Measurements from ENCODE around the gene INTS6.

INTS6 gene

DNA sequence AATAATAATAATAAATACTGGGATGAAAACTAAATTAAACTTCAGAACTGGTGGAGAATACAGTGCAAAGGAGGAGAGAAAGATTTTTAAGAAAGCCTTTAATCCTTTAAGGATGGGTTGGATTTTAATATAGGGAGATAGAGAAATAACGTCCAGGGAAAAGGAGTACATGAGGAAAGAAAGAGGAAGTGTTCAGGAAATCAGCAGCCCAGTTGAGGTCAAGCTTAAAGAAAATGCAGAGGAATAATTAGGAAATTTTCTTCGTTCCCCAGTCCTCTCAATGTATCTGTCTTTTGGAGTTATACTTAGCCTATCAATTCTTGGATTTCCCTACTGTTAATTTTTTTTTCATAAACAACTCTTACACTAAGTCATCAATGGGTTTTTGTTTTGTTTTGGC, 47.7 kb downstream of the INTS6 start:
- DNase-seq = no peak

DNA sequence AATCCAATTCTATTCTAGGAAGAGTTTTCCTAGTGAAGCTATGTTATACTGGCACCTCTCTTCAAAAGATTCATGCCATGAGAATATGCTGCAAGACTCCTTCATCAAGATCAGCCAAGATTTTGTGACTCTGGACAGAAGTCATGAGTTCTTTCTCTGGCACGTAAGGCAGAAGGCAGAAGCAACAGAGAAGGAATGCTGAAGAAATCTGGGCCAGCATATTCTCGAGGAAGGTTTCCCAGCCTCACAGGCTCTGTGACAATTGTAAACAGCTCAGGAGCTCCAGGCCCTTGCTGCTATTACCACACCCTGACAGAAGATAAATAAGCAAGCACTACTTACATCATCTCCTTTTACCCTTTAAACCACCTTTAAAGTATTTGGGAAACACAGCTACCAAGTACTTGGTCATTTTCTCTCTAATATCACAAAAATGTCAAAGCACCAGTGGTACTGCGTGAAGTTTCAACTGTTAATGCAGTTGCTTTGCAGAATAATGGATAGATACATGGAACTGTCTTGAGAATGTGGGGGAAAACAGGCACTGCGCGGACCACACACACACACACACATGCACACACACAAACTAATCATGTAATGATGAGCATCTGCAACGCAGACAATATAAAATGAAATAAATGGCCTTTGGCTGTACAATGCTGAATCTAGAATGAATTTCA, 55.4 kb downstream of the INTS6 start:
- DNase-seq = no peak

DNA sequence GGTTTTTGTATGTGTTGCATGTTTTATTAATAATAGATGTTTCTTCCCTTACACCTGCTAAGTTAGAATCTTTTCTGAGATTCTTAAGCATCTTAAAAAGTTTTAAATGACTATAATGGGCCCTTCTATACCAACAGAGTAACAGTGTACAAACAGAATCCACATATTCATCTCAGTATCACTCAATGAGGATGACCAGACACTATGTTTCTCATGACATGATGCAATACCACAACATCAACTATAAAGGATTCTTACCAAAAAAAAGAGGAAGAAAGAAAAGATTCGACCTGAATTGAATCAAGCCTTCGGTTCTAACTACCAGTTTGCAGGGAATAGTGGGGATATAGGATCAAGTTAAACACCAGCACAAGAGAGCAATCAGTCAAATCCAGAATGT, 56.5 kb downstream of the INTS6 start:
- DNase-seq = no peak

DNA sequence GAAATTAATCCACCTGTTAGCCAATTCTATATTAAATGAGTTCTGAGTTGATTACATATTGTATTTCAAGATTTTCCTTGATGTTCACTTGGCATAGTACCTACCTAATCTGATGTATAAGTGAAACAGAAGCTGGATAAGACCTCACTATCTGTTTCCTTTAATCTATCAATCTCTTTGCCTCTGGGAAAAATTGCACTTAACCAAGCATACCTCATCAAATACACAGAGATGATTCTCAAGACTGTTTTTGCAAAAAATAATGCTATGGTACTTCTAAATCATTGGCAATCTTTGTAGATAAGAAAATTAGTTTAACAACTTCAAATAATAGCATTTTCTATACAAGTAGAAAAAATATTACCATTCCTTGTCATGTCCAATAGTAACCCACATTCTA, 58.1 kb downstream of the INTS6 start:
- DNase-seq = no peak

DNA sequence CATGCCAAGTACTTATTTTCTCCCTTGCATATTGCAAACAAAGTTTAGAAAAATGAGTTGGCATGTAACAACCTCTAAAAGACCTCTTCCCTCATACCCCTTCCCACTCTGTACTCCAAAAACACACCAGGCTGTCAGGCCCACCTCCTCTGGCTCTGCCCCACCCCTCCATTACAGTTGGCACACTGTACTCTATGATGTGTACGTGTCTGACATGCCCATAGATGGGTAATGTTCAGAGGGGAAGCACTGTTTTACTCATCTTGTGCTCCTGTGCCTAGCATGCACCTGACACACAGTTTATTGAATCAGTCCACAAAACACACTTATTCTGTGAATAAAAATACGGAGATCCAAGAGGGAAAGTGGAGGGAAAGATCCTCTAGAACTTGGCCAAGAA, 67.7 kb downstream of the INTS6 start:
- no peak for DNase-seq

DNA sequence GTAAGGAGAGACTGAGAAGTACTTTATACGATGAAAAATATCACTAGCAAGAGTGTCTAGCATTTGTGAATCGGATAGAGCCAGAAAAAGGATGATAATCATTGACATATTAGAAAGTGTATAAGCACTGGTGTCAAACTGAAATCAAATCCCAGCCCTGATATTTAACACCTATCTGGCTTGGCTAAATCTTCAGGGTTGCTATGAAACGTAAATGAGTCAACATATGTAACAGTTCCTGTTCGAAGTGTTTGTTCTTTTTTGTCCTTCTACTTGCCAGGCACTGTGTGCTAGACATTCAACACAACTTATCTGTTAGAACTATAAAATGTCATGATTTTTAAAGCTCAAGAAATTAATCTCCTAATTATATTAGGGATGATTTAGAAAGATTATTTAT, 72.6 kb downstream of the INTS6 start:
- DNase-seq = no peak

DNA sequence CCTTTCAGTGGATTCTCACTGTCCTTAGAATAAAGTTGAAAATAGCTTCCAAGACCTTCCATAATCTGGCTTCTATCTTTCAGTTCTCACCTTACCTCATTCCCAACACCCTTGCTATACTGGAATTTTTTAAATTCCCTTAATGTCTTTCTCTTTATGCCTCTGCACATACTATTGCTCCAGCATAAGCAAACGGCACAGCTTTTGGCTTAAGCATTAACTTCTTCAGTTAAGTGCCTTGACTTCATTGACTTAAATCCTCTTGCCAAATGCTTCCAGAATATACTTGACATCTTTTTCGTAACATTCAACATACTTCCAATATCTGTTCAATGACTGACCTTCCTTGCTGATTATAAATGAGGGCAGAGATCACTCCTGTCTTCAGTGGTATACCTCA, 79.4 kb downstream of the INTS6 start:
- no peak for DNase-seq

DNA sequence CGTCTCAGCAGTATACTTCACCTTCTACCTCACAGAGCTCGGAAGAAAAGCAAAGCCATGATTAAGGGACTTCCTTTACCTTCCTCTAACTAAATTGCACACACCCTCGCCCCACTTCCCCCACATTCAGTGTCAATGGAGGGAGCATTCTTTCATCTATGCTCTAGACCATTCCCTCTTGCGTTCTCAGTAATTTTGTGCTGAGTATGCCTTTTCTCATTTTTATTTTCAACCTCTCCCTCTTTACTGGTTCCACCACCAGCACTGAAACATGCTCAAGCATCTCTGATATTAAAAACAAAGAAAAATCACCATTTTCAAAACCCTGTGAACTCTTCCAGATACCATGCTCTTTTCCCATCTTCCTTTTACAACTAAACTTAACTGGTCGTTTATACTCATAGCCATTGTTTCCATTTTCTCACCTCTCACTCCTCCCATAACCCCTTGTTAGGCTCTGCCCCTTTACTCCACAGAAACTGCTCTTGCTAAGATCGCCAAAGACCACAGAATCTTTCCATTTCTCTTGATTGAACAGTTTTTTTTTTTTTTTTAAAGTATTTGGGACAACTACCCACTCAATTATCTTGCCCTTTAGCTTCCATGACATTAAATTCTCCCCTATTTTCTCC, 81.0 kb downstream of the INTS6 start:
- DNase-seq = no peak

DNA sequence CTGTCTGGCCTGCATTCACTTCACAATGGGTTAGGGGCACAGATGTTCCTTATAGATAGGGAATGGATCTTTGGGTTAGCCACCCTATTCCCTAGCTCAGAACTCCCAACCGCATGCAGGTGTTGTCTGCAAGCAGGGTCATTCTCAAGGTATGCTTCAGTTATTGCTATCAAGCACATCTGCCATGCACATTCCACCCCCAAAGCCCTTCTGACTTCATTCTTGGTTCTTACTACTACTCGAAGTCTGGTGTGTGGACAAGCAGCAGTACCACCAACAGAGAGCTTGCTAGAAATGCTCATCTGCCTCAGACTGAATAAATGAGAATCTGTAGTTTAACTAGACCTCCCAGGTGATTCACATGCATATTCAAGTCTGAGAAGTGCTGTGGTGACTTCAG, 82.0 kb downstream of the INTS6 start:
- no peak for DNase-seq

DNA sequence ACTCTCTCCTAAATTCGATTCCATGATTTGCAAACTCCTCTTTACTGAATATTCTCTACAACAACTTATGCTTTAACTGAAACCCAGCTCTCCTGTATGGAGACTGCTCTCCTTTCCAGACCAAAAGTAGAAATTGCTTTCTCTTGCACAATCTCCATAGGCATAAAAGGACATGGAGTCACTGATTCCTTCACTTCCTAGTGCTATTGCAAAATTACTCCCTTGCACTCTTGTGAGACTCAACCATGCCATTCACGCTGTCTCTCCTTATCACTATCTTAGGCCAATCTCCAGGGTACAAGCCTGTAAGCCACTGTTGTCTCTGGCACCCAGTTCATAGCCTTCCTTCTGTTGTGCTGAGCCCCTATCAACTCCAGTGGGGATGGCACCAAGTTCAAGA, 82.7 kb downstream of the INTS6 start:
- DNase-seq = no peak

DNA sequence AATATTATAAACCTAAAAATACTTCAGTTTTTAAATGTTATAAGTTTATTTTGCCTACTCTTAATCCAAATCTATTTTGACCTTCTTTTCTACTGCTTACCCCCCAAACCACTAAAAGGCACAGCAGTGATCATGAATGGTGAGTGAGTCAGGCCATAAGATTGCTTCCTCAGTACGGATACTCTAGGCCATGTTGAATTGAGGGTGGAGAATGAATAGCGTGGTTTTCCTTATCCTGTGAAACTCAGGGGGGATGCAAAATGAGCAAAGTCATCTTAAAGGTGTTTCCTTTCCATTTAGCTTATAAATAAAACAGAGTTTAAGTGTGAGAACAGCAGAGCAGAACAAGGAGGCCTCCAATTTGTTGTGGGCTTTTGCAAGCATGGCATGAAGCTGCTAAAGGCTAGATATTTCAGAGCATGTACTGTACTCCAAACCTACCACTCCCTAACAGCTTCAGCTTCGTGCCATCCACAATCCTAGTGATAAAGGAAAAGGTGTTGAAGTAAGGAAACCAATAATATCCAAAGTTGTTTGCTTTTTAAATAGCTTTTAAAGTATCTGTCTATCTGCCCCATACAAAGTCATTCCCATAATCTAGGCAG, 88.3 kb downstream of the INTS6 start:
- DNase-seq = no peak

DNA sequence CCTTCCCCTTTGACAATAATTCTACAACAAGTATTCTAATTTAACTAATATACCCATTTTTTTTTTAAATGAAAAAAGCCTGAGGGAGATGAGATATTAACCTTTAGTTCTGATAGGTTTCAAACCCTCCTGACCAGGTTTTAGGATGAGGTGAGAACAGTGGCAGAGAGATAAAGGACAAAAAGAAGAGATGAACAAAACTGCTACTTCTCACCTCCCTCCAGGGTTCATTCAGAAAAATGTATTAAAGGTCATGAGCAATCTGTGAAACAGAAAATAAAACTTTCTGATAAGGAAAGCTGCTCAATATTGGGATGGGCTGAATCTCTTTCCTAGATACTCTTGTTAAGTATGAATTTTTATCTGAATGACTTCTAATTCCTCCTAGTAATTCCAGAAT, 89.2 kb downstream of the INTS6 start:
- no peak for DNase-seq

DNA sequence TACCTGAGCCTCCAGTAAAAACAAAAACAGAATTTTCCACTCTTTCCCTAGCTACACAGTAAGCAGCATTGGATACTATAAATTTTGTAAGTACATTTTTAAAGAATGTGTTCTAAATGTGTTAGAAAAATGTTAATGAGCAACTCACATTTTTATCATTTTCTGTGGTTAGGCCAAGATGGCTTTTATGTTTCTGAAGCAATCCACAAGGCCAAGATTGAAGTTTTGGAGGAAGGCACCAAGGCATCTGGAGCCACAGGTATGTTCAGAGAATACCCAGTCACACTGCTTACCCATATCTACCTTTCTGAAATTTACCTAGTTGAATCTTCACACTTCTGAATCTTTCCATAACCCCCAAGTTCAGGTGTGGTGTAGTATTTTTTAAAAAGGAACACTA, 91.7 kb downstream of the INTS6 start:
- no peak for DNase-seq

DNA sequence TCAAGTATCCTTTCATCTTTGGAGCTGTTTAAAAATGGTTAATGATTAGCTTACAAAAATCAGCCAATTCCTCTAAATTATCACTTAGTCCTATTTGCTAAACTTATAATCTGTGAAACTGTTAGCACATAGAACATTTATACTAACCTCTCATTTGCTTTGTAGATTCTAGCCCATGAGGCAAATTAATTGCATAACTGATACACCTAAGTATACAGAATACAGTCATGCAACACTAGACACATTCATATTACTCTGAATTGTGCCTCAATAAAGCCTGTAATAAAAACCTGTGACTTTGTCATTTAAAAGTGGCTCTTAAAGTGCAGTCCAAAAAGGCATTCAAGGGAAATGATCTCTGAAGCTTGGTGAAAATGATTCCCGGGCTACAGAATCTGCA, 92.3 kb downstream of the INTS6 start:
- DNase-seq = no peak

DNA sequence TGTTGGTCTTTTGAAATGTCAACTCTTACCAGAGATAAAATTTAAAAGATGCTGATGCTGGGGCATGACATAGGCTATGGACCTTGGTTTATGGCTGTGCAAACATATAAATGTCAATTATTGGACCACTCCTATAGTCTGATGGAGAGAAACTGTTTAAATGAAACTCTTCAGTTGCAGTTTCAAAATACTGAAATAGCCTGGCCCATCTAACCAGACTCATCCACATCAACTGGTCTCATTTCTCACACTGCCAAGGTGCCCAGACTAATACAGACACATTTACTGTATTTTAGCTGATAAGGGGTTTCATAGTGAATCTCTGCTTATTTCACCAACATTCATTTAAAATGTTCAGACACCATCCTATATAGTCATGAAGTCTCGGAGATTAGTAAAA, 93.5 kb downstream of the INTS6 start:
- no peak for DNase-seq

DNA sequence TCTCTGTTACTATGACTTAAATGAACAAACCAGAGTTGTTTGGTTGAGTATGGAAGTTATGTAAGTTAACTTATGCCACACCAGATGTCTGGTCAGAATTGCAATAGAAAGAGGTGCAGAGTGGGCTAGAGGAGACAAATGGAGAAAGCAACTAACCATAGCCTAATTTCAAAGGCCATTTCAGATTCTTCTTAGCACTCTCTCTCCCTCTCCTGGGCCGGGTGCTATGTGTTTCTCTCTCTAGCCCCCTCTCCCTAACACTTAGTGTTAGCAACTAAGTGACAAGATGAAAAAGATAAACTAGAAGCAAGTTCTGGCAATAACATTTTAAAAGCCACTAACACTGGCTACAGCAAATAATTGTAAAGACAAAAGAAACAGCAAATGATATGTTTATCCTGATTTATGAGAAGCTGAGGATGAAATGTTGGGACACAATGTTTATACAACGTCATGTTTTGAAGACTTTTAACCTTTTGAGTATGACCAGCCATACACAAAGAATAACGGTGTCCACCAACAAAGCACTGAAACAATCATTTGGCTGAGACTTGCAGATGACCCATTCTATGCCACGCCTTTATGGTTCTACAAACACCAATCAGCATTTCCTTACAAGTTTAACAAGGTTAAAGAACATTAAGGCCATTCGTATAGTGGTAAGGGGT, 94.8 kb downstream of the INTS6 start:
- no peak for DNase-seq

DNA sequence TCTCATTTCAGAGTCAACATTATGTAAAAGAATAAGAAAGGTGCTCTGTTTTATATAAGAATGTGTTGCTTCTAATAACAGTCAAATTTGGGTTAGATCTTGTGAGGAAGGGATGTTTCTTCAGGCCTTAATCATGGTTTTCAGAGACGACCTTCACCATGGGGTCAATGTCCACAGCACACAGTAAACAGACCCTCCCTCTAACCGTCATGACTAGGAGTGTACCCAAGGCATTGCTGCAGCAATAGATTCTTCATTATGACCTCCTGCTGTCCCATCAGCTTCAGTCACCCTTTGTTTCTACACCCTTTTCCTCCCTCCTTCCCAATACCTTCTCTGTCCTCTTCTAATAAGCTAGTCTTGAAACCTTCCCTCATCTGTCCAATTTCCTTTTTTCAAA, 97.6 kb downstream of the INTS6 start:
- DNase-seq = no peak

DNA sequence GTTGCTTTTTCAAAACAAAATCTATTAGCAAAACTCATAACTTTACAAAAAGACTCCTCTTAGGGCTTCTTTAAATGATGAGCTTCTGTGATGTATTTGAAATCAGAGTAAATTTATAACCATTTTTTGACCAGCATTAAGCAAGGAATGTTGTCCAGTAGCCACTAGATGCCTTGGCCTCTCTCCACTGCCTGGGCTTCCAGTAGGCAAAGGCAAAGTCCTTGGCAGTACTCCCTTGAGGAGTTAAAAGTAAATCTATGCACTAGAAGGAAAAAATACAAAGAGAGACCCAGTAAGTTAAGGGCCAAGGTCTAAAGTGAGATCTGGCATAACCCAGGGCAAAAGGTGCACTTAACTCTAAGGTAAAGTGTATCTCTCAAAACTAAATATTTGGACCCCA, 103.8 kb downstream of the INTS6 start:
- DNase-seq = no peak

DNA sequence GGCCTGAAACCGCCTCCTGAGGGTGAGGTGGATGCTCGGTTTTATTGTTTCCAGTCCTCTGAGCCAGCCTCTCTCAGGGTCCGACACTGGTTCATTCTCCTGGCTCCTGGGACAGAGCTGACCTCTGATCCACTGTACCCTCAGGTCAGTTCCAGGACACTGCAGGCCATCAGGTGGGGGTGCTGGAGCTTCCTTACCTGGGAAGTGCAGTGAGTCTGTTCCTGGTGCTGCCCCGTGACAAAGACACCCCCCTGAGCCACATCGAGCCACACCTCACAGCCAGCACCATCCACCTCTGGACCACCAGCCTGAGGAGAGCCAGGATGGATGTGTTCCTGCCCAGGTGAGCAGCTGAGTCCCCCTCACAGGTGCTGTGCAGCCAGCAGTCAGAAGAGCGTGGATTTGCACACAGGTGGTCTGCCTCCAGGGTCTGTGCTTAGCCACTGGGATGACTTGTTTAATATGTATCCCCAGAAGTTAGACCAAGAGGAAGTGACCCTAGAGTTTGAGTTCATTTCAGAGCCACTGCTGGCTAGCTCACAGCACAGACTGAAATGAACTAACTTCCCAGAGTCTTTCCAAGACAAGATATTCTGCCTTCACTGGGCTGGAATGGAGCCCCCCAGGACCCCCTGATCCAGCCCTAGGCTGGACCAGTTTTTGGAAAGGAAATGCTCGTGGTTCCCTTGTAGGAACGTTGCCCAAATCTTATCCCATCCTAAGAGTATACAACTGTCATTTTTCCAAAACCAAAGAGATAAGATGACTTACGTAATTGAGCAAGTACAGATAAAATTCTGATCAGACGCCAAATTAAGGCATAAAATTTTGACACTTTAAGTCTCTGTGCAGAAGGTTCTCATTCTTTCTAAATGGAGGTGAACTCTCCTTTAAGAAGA, 104.5 kb downstream of the INTS6 start:
- no peak for DNase-seq

DNA sequence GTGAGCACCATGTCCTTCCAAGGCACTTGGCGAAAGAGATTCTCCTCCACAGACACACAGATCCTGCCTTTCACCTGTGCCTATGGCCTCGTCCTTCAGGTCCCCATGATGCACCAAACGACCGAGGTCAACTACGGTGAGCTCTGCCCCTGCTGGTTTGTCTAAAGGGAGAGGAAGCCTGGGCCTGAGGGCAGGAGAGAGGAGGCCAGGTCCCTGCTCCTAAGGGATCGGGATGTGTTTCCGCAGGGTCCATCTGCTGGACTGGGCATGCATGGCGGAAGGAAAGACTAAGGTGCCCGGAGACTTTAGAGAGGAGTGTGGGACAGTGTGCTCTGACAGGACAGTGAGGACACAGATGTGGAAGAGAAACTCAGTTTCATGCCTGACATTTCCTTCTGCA, 105.7 kb downstream of the INTS6 start:
- no peak for DNase-seq

DNA sequence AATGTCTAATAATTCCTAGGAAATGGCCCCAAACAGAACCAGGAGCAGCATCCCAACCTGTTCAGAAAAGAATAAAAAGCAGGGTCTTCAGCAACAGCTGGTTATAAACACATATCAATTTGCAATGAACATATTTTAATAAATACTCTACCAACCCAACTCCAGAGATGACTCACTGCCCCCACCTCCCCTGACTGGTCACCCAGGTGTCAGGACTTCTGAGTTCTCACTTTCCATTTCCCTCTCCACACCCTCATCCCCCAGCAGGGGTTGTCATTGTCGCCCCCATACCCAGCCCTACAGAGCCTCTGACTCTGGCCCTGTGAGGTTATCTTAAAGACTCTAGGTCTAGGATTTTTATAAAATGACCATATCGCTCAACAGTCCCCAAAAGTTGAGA, 106.4 kb downstream of the INTS6 start:
- DNase-seq = no peak

DNA sequence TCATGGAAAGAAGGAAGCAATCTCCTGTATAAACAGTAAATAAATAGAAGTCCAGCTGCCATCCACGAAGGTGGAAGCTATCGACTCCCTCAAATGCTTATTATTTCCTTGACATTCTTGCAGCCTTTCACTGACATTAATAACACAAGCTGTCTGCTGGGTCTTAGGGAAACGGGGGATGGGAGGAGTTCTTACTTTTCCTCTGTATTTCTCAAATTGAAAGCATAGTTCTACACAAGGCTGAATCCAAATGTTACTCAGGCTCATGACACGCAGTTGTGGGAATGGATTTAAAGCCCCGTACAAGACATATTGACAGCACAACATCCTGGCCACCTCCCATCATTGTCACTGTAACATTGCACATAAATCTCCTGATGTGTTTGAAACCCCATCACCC, 109.4 kb downstream of the INTS6 start:
- no peak for DNase-seq

DNA sequence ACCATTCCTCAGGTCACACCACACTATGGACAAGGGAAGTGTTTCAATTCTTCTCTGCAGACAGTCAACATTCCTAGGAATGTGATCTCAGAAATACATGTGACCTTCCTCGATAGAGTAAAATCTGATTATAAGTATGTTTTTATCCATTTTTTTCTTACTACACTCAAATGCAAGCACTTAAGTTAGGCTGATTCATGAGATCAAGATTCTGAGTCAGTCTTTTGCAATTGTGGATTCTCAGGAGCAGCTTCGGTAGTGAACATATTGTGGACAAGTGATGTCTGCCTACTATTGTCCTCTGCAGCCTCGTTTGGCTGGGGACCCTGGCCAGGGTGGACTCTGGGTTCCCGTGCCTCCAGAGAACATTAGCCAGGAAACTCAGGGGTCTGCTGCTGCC, 110.1 kb downstream of the INTS6 start:
- DNase-seq = no peak
